Hematopoietic multipotent progenitor cell treated with erythropoietin and hydrocortisone succinate and interleukin-3 and kit ligand, for 17 days (in vitro differentiated cells): ENCODE data around the gene REPS1.
"Not testable (repeated sequence)": the region's sequence is repeated elsewhere in the genome, so short reads cannot be mapped to it uniquely, and the experiment has no call there.

Experiments
- DNase-seq: peaks from one replicate; pipeline ENCODE4 v3.0.0-alpha.2; 2015; ENCODE audit warnings: low spot score

REPS1 gene

GRCh38 chr6:138987643-138988468, at the start of gene REPS1:
Gene REPS1 (minus strand): TSS chr6:138988253. CDS start chr6:138987682, 571 bp downstream.
- DNase-seq = peak; percentile 78

- DNase-seq = no peak
These were observed 49.4 kb upstream of the REPS1 start for GRCh38 chr6:139037490-139037889.

- no peak for DNase-seq
These were observed 42.3 kb upstream of the REPS1 start for GRCh38 chr6:139030228-139030963.

- no peak for DNase-seq
These were observed 41.6 kb upstream of the REPS1 start for GRCh38 chr6:139029470-139030227.

GRCh38 chr6:139028658-139029469, 40.8 kb upstream of the REPS1 start, which contains the start of gene ABRACL:
Gene ABRACL (plus strand): TSS chr6:139028745. CDS start chr6:139034161, 5,416 bp downstream.
- DNase-seq = no peak

- DNase-seq = no peak
These were observed 40.2 kb upstream of the REPS1 start for GRCh38 chr6:139028215-139028657.

- no peak for DNase-seq
These were observed 39.6 kb upstream of the REPS1 start for GRCh38 chr6:139027620-139028182.

- DNase-seq = not testable (repeated sequence)
These were observed 37.4 kb upstream of the REPS1 start for GRCh38 chr6:139025416-139025815.

- no peak for DNase-seq
These were observed 32.6 kb upstream of the REPS1 start for GRCh38 chr6:139020689-139021088.

GRCh38 chr6:139019722-139020121, 31.7 kb upstream of the REPS1 start:
- no peak for DNase-seq

GRCh38 chr6:139017227-139017626, 29.2 kb upstream of the REPS1 start:
- DNase-seq = no peak

GRCh38 chr6:139016337-139017213, 28.5 kb upstream of the REPS1 start:
- no peak for DNase-seq

- no peak for DNase-seq
These were observed 26.9 kb upstream of the REPS1 start for GRCh38 chr6:139014945-139015344.

GRCh38 chr6:139013185-139013800, 25.2 kb upstream of the REPS1 start:
- no peak for DNase-seq

GRCh38 chr6:139011980-139012379, 23.9 kb upstream of the REPS1 start:
- DNase-seq = no peak

GRCh38 chr6:139010674-139011073, 22.6 kb upstream of the REPS1 start:
- DNase-seq = no peak

GRCh38 chr6:139008117-139008516, 20.1 kb upstream of the REPS1 start:
- no peak for DNase-seq

GRCh38 chr6:139007428-139007827, 19.4 kb upstream of the REPS1 start:
- DNase-seq = no peak

GRCh38 chr6:139006477-139006876, 18.4 kb upstream of the REPS1 start:
- no peak for DNase-seq

- DNase-seq = no peak
These were observed 15.7 kb upstream of the REPS1 start for GRCh38 chr6:139003751-139004150.
